ENCODE results near the gene NACC2. TPM values are rescaled to one million over a fixed set of nuclear protein-coding genes. Genes with fewer than 3 reads are reported as not detected.

Gene NACC2
- total and polyA plus RNA-seq, 9 donors = 7.0 to 47.0 (median 27.2) TPM

DNA sequence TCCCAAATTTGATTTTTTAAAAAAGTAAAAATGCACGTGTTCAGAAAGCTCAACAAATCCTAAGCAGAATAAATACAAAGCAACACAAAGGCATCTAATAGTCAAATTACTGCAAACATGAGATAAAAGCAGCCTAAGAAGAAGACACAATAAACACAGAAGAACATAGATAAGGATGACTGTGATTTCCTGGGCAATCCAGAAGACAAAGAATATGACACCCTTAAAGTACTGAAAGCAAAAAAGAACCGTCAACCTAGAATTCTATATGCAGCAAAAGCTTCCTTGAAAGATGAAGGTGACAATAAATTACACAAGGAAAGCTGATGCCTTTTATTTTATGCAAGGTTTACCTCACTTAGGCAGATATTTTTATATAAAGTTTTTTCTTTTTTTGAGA lies 58.2 kb downstream of the NACC2 start:
- no peaks in the 10 kb centered on the region for H3K27me3 ChIP-seq
- no peak for DNase-seq
- H3K36me3 ChIP-seq = no peaks in the 10 kb centered on the region
- H3K27ac ChIP-seq = no peak overlapping the region
- peaks cover 0 to 4% of the 10 kb centered on the region in 2 donors for H3K9me3 ChIP-seq
- H3K4me3 ChIP-seq = no peak overlapping the region
- no peaks in the 10 kb centered on the region for H3K4me1 ChIP-seq (ENCODE audit: insufficient read depth)
- WGBS, 3 donors = 63 to 75% (median 67%) methylated on average over 2 of the region's 2 CpGs
- no peak for TF ChIP-seq EP300 (IDR thresholded peaks at IDR 0.05)
- no peak for TF ChIP-seq POLR2A (IDR thresholded peaks at IDR 0.05)
- TF ChIP-seq, protein P1, sequence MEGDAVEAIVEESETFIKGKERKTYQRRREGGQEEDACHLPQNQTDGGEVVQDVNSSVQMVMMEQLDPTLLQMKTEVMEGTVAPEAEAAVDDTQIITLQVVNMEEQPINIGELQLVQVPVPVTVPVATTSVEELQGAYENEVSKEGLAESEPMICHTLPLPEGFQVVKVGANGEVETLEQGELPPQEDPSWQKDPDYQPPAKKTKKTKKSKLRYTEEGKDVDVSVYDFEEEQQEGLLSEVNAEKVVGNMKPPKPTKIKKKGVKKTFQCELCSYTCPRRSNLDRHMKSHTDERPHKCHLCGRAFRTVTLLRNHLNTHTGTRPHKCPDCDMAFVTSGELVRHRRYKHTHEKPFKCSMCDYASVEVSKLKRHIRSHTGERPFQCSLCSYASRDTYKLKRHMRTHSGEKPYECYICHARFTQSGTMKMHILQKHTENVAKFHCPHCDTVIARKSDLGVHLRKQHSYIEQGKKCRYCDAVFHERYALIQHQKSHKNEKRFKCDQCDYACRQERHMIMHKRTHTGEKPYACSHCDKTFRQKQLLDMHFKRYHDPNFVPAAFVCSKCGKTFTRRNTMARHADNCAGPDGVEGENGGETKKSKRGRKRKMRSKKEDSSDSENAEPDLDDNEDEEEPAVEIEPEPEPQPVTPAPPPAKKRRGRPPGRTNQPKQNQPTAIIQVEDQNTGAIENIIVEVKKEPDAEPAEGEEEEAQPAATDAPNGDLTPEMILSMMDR (IDR thresholded peaks at IDR 0.05) = no peak
- intact Hi-C loops (cut with DNase I) = loop anchor here in 1 of 4 donors (10.0 kb wide), 1 partner anchor 48 kb away; no protein-coding TSS in a partner anchor

DNA sequence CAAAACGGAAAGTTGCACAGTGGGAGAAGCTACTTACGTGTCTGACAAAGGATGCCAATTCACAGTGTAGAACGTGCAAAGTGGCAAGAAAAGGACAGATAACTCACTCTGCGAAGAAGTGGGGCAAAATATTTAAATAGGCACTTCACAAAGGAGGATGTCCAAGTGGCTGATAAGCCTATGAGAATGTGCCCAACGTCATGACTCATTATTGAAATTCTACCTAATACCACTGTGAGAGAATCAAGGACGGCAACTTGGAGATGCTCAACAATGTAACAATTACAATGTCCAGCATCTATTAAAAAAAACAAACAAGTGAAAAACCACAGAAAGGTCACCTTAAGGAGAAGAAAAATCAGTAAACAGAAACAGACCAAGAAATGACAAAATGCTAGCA lies 59.0 kb downstream of the NACC2 start:
- Histone ChIP-seq H3K4me3 (no peak overlapping the region), H3K9me3 (peaks cover 0 to 4% of the 10 kb centered on the region in 2 donors), H3K27me3 (no peaks in the 10 kb centered on the region), H3K27ac (no peak overlapping the region), H3K4me1 (ENCODE audit: insufficient read depth) (no peaks in the 10 kb centered on the region), H3K36me3 (no peaks in the 10 kb centered on the region)
- no peak for TF ChIP-seq POLR2A (IDR thresholded peaks at IDR 0.05)
- TF ChIP-seq EP300 (IDR thresholded peaks at IDR 0.05) = no peak
- TF ChIP-seq, protein P1 (IDR thresholded peaks at IDR 0.05) = no peak
- no peak for DNase-seq
- intact Hi-C loops (cut with DNase I) = loop anchor here in 1 of 4 donors (10.0 kb wide), 1 partner anchor 49 kb away; no protein-coding TSS in a partner anchor
- WGBS, 3 donors = 50 to 77% (median 55%) methylated on average over 6 of the region's 6 CpGs

DNA sequence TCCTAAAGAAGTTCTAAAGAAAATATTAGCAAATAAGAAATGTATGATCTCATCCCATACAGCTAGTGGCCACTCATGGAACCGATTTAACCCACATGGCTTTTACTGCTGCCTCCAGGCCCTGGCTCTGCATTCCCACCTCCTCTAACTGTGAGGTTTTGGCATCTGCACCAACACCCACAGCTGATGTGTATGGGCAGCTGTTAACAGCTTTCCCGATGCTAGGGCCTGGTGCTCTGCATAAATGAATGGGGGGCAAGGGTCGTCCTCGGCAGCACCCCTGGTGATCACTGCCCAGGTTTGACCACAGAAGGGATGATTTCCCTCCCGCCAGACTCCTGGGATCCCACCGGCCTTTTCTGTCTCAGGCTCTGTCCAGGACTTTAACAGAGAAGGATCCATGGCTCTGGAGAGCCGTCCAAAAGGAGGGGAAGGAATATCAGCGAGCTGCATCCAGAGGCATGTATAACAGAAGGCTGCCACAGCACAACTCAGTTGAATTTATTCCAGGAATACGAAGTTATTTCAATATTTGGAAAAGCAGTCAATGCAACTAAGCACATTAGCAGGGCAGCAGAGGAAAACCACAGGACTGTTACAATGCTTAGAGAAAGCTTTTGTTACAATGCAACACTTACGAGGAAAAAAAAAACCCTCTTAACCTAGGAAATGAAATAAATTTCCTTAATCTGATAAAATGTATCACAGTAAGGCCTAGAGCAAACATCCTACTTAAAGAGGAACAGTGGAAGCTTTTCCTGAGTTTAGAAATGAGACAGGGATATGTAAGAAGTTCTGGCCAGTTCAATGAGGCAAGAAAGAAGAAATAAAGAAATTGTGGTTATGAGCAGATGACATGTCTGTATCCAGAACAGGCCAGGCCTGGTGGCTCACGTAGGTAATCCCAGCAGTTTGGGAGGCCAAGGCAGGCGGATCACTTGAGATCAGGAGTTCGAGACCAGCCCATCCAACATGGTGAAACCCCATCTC lies 63.1 kb downstream of the NACC2 start:
- intact Hi-C loops (cut with DNase I) = loop anchor here in 1 of 4 donors (10.0 kb wide), 1 partner anchor 53 kb away; no protein-coding TSS in a partner anchor
- Histone ChIP-seq H3K4me1 (ENCODE audit: insufficient read depth) (no peaks in the 10 kb centered on the region), H3K9me3 (no peaks in the 10 kb centered on the region), H3K4me3 (no peak overlapping the region), H3K36me3 (no peaks in the 10 kb centered on the region), H3K27ac (no peak overlapping the region), H3K27me3 (no peaks in the 10 kb centered on the region)
- DNase-seq = no peak
- TF ChIP-seq, protein P1 (IDR thresholded peaks at IDR 0.05) = no peak
- no peak for TF ChIP-seq POLR2A (IDR thresholded peaks at IDR 0.05)
- no peak for TF ChIP-seq EP300 (IDR thresholded peaks at IDR 0.05)
- 51 to 80% (median 54%) methylated on average over 13 of the region's 13 CpGs for WGBS, 3 donors

DNA sequence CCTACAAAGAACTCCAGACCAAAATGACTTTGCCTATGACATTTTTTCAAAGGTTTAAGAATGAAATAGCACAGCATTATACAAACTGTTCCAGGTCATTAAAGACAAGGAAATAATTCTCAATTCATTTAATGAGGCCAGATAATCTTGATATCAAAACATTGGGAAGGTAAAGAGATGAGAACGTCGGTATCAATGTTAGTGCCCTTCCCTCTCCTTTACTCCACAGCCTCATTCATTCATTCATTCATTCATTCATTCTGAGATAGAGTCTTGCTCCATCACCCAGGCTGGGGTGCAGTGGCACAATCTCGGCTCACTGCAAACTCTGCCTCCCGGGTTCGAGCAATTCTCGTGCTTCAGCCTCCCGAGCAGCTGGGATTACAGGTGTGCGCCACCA lies 64.0 kb downstream of the NACC2 start:
- Histone ChIP-seq H3K9me3 (no peaks in the 10 kb centered on the region), H3K36me3 (no peaks in the 10 kb centered on the region), H3K4me1 (ENCODE audit: insufficient read depth) (no peaks in the 10 kb centered on the region), H3K27ac (no peak overlapping the region), H3K4me3 (no peak overlapping the region), H3K27me3 (no peaks in the 10 kb centered on the region)
- WGBS, 3 donors = 96 to 98% (median 97%) methylated on average over 8 of the region's 8 CpGs
- intact Hi-C loops (cut with DNase I) = loop anchor here in 1 of 4 donors (10.0 kb wide), 1 partner anchor 54 kb away; no protein-coding TSS in a partner anchor
- TF ChIP-seq POLR2A (IDR thresholded peaks at IDR 0.05) = no peak
- TF ChIP-seq EP300 (IDR thresholded peaks at IDR 0.05) = no peak
- TF ChIP-seq, protein P1 (IDR thresholded peaks at IDR 0.05) = no peak
- DNase-seq = no peak

All from ovary (tissue), 9 donors.